ENCODE results near the gene C5orf63.

- TF ChIP-seq POLR2A (IDR thresholded peaks at IDR 0.05) (no peak), CTCF (IDR thresholded peaks at IDR 0.05) (no peak), EP300 (IDR thresholded peaks at IDR 0.05) (no peak)
Measured at GRCh38 chr5:127068493-127069214, 4.6 kb downstream of the C5orf63 start.
